Naive thymus-derived CD8-positive, alpha-beta T cell (primary cell): ENCODE measurements around the gene MFAP4. TPM values are rescaled to one million over a fixed set of nuclear protein-coding genes. Genes with fewer than 3 reads are reported as not detected.
"Not testable (repeated sequence)": the region's sequence is repeated elsewhere in the genome, so short reads cannot be mapped to it uniquely, and the experiment has no call there.

Experiments
- ATAC-seq, 2 donors: fragments of 150-1000 bp; cut with Tn5 transposase in 1 of 2; sonication (Bioruptor Pico), chemical (Tn5 transposase) in 1 of 2; 1 replicate in 1 of 2; 2 replicates in 1 of 2; pipeline ENCODE4 v1.10.0; 2021; ENCODE audit warnings: mild to moderate bottlenecking in 2 of 2, moderate library complexity in 2 of 2
- POLR2A ChIA-PET: fragments of 350-600 bp; sonication (Branson Sonifier 250); formaldehyde crosslinking; loops from one replicate; lab custom pipeline; 2021; ENCODE audit warnings: antibody characterized with exemption; lab: Charles Lee
- DNase-seq, 10 donors: peaks; one replicate each; pipeline versions ENCODE4 v3.0.0 to v3.0.0-alpha.2; 2020 to 2022
- H3K27ac Mint-ChIP-seq, 10 donors: one replicate each; pipeline ENCODE4 v1.8.0; 2020 to 2022; ENCODE audit warnings: mild to moderate bottlenecking in 10 of 10, mixed read lengths in 10 of 10, moderate library complexity in 4 of 10, inconsistent platforms in 1 of 10
- H3K27me3 Mint-ChIP-seq, 5 donors: one replicate each; pipeline ENCODE4 v1.8.0; 2021 to 2022; ENCODE audit warnings: mixed read lengths in 5 of 5
- H3K36me3 Mint-ChIP-seq, 3 donors: one replicate each; pipeline ENCODE4 v1.8.0; 2020 to 2022; ENCODE audit warnings: mixed read lengths in 3 of 3, mild to moderate bottlenecking in 2 of 3, inconsistent platforms in 1 of 3
- H3K4me1 Mint-ChIP-seq, 4 donors: one replicate each; pipeline ENCODE4 v1.8.0; 2021 to 2022; ENCODE audit warnings: mixed read lengths in 4 of 4
- H3K4me3 Mint-ChIP-seq, 10 donors: one replicate each; pipeline ENCODE4 v1.8.0; 2020 to 2022; ENCODE audit warnings: mild to moderate bottlenecking in 10 of 10, mixed read lengths in 10 of 10, moderate library complexity in 6 of 10, inconsistent platforms in 1 of 10
- H3K9me3 Mint-ChIP-seq, 9 donors: one replicate each; pipeline ENCODE4 v1.8.0; 2020 to 2022; ENCODE audit warnings: mixed read lengths in 9 of 9, mild to moderate bottlenecking in 3 of 9, inconsistent platforms in 1 of 9, moderate library complexity in 1 of 9
- polyA plus RNA-seq, 3 donors: library from polyadenylated mRNA; unstranded; fragments of 300-500 nt; fragmentation: Illumina TruSeq; gene quantifications; one replicate each; pipeline ENCODE4 v1.2.3, GENCODE V29; 2021
- total RNA-seq, 8 experiments: library from RNA in 2 of 8; stranded (reverse) in 2 of 8; gene quantifications; one replicate each; pipeline ENCODE4 v1.2.3 and lab custom pipeline; 2021 to 2026

The MFAP4 gene
- total and polyA plus RNA-seq, 5 experiments from 2014 or later: not detected

DNA sequence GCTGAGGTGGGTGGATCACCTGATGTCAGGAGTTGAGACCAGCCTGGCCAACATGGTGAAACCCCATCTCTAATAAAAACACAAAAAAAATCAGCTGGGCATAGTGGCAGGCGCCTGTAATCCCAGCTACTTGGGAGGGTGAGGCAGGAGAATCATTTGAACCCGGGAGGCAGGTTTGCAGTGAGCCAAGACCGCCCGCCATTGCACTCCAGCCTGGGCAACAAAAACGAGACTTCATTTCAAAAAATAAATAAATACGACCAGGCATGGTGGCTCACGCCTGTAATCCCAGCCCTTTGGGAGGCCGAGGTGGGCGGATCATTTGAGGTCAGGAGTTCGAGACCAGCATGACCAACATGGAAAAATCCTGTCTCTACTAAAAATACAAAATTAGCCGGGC is 33.6 kb downstream of the MFAP4 start:
- H3K36me3 Mint-ChIP-seq, H3K9me3 Mint-ChIP-seq, POLR2A ChIA-PET, DNase-seq, H3K4me3 Mint-ChIP-seq, H3K4me1 Mint-ChIP-seq, H3K27ac Mint-ChIP-seq, ATAC-seq: not testable (repeated sequence)
- H3K27me3 Mint-ChIP-seq: peaks cover 9 to 30% (median 22%) of the 10 kb centered on the region in 5 donors

GRCh38 chr17:19348806-19349205 is 38.2 kb downstream of the MFAP4 start:
- ATAC-seq (no peak), DNase-seq (peak in 1 of 10 donors; percentile 45)
- Mint-ChIP-seq H3K36me3 (no peaks in the 10 kb centered on the region), H3K9me3 (no peaks in the 10 kb centered on the region), H3K4me1 (no peaks in the 10 kb centered on the region), H3K27ac (no peak overlapping the region), H3K27me3 (peaks cover 0 to 9% (median under 1%) of the 10 kb centered on the region in 5 donors), H3K4me3 (no peak overlapping the region)
- POLR2A ChIA-PET: interaction anchor here (0.7 kb wide), 1 partner anchor 63 kb away, joined by 3 read pairs; no protein-coding TSS in a partner anchor

- H3K4me1 Mint-ChIP-seq: no peaks in the 10 kb centered on the region
- no peak for ATAC-seq
- no peak for DNase-seq
- H3K27me3 Mint-ChIP-seq: peaks cover 0 to 9% (median under 1%) of the 10 kb centered on the region in 5 donors
- no peaks in the 10 kb centered on the region for H3K36me3 Mint-ChIP-seq
- no peaks in the 10 kb centered on the region for H3K9me3 Mint-ChIP-seq
- H3K27ac Mint-ChIP-seq: no peak overlapping the region
- no peak overlapping the region for H3K4me3 Mint-ChIP-seq
- POLR2A ChIA-PET: no interaction called here
Observed at GRCh38 chr17:19348081-19348650, 38.8 kb downstream of the MFAP4 start.

DNA sequence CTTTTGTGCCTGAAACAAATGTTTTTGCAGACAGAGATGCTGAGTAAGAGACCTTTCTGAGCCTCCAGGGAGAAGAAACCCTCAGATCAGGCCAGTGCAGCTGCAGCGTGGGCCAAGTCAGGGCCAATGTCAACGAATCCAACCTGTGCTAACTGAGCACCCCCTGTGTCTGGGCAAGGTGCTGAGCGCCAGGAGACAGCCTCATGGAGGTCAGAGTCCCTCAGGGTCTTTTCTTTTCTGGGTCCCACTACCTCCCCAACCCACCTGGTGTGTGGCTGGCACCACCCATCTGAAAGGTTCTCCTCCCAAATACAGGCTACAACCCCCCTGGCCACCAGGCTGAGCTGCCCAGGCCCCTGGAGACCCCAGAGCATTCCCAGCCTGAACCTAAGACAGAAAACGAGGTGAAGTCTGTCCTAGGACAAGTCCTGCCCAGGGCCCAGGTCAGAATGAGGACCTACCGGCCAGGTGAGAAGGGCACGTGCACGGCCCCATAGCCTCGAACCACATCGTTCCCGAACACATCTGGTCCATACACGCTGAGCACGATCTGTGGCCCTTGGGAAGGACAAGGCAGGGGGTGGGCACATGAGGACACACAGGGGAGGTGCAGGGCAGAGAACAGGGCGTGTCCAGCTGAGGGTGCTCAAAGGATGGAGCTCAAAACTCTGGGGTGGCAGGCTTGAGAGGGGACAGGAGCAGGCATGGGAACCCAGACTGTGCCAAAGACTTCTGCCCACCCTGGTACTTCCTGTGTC is 39.5 kb downstream of the MFAP4 start:
- Mint-ChIP-seq H3K4me1 (no peaks in the 10 kb centered on the region), H3K4me3 (no peak overlapping the region), H3K27ac (no peak overlapping the region), H3K27me3 (peaks cover 0 to 9% (median 4%) of the 10 kb centered on the region in 5 donors), H3K9me3 (no peaks in the 10 kb centered on the region), H3K36me3 (no peaks in the 10 kb centered on the region)
- ATAC-seq: no peak
- peak in 2 of 10 donors; percentile 9 to 57 for DNase-seq
- POLR2A ChIA-PET: no interaction called here

DNA sequence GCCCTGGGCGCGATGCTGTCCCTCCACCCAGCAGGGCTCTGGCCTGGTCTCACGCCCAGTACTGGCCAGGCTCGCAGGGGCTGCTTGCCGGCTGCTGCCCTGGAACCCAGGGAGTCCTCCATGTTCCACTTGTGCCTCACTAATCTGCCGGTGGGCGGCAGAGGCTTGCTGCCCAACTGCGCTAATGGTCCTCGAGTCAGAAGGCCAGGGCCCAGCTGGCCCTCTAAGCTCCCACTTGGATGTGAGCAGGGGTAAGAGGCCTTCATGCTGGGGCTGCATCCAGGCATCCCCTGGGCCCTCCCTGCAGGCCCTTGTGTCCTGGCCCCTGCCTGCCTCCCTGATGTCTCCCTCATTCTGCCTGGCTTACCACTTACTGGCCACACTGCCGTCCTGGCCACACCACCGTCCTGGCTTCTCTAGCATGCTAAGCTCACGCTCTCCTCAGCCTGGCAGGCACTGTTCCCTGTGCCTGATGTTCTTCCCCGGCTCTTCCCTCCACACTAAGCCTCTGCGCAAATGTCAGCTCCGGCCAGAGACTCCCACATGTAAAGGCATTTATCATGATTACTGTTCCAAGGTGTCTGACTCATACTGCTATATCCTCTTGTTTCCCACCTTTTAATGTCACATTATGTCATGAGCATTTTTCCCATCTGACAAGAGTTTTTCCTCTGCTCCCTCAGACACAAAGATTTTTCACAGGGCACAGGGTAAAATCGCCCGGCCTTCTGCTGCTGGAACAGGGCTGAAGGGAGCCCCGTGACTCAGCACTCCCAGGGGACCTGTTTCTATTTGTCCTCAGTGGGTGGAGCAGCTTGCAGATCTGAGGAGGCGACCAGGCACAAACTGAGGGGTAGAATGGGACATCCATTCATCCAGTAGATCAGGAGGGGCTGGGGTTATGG is 40.4 kb downstream of the MFAP4 start:
- Mint-ChIP-seq H3K27me3 (peaks cover 6 to 16% (median 10%) of the 10 kb centered on the region in 5 donors), H3K4me1 (no peaks in the 10 kb centered on the region), H3K36me3 (no peaks in the 10 kb centered on the region), H3K27ac (no peak overlapping the region), H3K4me3 (no peak overlapping the region), H3K9me3 (no peaks in the 10 kb centered on the region)
- no peak for ATAC-seq
- POLR2A ChIA-PET: no interaction called here
- peak in 1 of 10 donors; percentile 23 for DNase-seq

DNA sequence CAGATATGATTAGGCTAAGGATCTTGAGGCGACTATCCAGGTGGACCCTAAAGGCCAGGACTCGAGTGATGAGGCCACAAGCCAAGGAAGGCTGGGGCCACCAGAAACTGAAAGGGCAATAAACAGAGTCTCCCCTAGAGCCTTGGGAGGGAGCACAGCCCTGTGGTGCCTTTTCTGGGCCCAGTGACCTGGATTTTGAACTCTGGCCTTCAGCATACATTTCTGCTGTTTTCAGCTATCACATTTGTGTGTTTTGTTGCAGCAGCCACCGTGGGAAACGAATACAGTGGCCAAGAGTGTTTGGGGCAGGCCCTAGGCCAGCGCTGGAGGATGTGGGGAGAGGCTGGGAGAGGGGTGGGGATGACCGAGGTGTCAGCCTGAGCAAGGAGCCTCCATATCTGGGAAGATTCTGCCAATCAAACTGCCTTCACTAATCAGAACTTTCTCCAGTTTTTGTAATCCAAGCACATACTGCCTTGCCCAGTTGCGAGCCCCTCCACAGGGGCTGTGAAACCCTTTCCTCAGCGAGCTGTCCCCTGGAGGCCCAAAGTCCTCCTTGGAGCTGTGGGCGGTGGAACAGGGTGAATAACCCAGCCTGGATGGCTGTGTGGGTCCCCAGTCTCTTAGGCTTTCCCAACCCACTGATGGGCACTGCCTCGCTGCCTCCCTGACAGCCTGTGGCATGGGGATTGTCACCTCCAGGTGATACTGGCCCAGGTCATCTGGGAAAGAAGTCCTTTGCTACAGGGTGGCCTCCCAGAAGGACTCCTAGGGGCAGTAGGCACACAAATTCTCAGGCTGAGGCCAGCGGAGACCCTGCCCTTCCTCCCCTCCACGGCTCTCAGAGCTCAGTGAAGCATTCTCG is 41.3 kb downstream of the MFAP4 start:
- Mint-ChIP-seq H3K36me3 (no peaks in the 10 kb centered on the region), H3K4me1 (no peaks in the 10 kb centered on the region), H3K27ac (no peak overlapping the region), H3K9me3 (no peaks in the 10 kb centered on the region), H3K4me3 (no peak overlapping the region), H3K27me3 (peaks cover 13 to 25% (median 15%) of the 10 kb centered on the region in 5 donors)
- DNase-seq (peak in 1 of 10 donors; percentile 15), ATAC-seq (no peak)
- POLR2A ChIA-PET: no interaction called here

DNA sequence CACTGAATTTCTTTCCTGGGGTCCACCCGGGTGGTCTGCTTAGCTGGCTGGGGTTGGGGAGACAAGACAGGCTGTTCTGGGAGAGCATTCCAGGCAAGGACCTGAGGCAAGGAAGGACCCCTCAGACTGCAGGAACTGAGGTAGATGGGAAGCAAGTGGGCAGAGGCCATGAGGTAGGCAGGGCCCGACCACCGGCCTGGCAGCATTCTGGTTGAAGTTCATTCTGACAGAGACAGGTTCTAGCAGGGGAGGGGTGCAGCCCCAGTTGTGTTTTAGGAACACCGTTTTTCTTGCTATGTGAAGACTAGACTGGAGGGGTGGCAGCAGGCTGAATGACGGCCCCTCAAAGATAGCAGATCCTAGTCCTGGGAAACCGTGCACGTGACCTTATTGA is 41.9 kb downstream of the MFAP4 start:
- no peaks in the 10 kb centered on the region for H3K36me3 Mint-ChIP-seq
- no peaks in the 10 kb centered on the region for H3K9me3 Mint-ChIP-seq
- no peak for ATAC-seq
- no peaks in the 10 kb centered on the region for H3K4me1 Mint-ChIP-seq
- peak in 1 of 10 donors; percentile 10 for DNase-seq
- H3K27me3 Mint-ChIP-seq: peaks cover 14 to 28% (median 15%) of the 10 kb centered on the region in 5 donors
- no peak overlapping the region for H3K27ac Mint-ChIP-seq
- no peak overlapping the region for H3K4me3 Mint-ChIP-seq
- POLR2A ChIA-PET: no interaction called here

DNA sequence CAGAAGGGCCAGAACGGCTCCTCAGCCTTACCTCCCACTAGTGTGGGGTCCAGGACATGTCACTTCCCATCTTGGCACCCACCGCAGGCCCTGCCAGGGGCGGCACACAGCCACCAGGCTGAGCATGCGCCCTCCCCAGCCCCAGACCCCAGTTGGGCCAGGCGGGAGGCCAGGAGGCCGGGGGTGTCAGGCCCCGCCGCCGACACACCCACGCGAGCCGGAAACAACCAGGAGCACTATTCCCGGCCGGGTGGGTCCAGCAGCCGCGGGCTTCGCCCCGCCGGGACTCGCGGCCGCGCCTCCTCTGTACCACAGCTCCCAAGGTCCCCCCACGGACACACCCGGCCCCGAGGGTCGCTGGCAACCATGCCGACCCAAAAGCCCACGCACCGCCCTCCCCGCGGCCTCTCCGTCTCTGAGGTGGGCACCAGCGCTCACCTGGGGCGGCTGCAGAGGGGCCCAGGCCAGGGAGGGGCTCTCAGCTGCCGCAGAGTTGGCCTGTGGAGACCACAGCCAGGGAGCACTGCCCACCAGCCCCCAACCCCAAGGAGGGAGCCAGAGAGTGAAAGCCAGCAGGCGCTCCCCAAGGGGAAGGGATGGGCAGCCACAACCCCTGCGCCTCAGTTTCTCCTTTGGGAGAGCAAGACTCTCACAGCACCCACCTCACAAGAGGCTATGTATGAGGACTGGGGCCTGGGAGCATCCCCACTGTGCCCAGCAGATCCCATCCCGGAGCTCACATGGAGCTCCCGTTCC is 42.5 kb downstream of the MFAP4 start:
- no peaks in the 10 kb centered on the region for H3K9me3 Mint-ChIP-seq
- peaks cover 15 to 31% (median 16%) of the 10 kb centered on the region in 5 donors for H3K27me3 Mint-ChIP-seq
- POLR2A ChIA-PET: no interaction called here
- H3K4me1 Mint-ChIP-seq: no peaks in the 10 kb centered on the region
- ATAC-seq: no peak
- no peak overlapping the region for H3K4me3 Mint-ChIP-seq
- no peak overlapping the region for H3K27ac Mint-ChIP-seq
- DNase-seq: peak in 1 of 10 donors; percentile 58
- no peaks in the 10 kb centered on the region for H3K36me3 Mint-ChIP-seq

GRCh38 chr17:19343671-19344151 is 43.3 kb downstream of the MFAP4 start:
- H3K27me3 Mint-ChIP-seq: peaks cover 15 to 39% (median 22%) of the 10 kb centered on the region in 5 donors
- H3K36me3 Mint-ChIP-seq: no peaks in the 10 kb centered on the region
- peak in 1 of 10 donors; percentile 47 for DNase-seq

GRCh38 chr17:19343256-19343630 is 43.7 kb downstream of the MFAP4 start:
- DNase-seq (no peak), ATAC-seq (no peak)
- Mint-ChIP-seq H3K9me3 (no peaks in the 10 kb centered on the region), H3K36me3 (no peaks in the 10 kb centered on the region), H3K4me1 (no peaks in the 10 kb centered on the region), H3K4me3 (no peak overlapping the region), H3K27me3 (peaks cover 18 to 43% (median 25%) of the 10 kb centered on the region in 5 donors), H3K27ac (no peak overlapping the region)
- POLR2A ChIA-PET: no interaction called here

More at GRCh38 chr17:19343671-19344151, 43.3 kb downstream of the MFAP4 start:
- Mint-ChIP-seq H3K4me1 (no peaks in the 10 kb centered on the region), H3K4me3 (no peak overlapping the region), H3K27ac (no peak overlapping the region), H3K9me3 (no peaks in the 10 kb centered on the region)
- ATAC-seq: no peak
- POLR2A ChIA-PET: no interaction called here

GRCh38 chr17:19342611-19343255 is 44.3 kb downstream of the MFAP4 start:
- Mint-ChIP-seq H3K4me3 (no peak overlapping the region), H3K27me3 (peaks cover 19 to 46% (median 26%) of the 10 kb centered on the region in 5 donors), H3K4me1 (no peaks in the 10 kb centered on the region), H3K36me3 (no peaks in the 10 kb centered on the region), H3K27ac (no peak overlapping the region), H3K9me3 (no peaks in the 10 kb centered on the region)
- peak in 2 of 10 donors; percentile 4 to 42 for DNase-seq
- POLR2A ChIA-PET: no interaction called here
- ATAC-seq: no peak
